GM21786 (cell line): ENCODE measurements around the gene TEC.
"Not testable (repeated sequence)": the region's sequence is repeated elsewhere in the genome, so short reads cannot be mapped to it uniquely, and the experiment has no call there.

Source experiments
- ATAC-seq: cut with Tn5 transposase; IDR thresholded peaks from one replicate; pipeline ENCODE4 v1.9.1; 2021; ENCODE audit not compliant: unreplicated experiment

The TEC gene

GRCh38 chr4:48197643-48198237 lies 71.9 kb downstream of the TEC start:
- ATAC-seq = peak; percentile 39

- ATAC-seq = peak; percentile 69
Observed at GRCh38 chr4:48196758-48197504, 72.7 kb downstream of the TEC start.

GRCh38 chr4:48195853-48196252 lies 73.8 kb downstream of the TEC start:
- no peak for ATAC-seq

- no peak for ATAC-seq
Observed at GRCh38 chr4:48195374-48195773, 74.3 kb downstream of the TEC start.

GRCh38 chr4:48194971-48195370 lies 74.7 kb downstream of the TEC start:
- no peak for ATAC-seq

- ATAC-seq = no peak
Observed at GRCh38 chr4:48193921-48194468, 75.6 kb downstream of the TEC start.

- ATAC-seq = no peak
Observed at GRCh38 chr4:48193096-48193836, 76.4 kb downstream of the TEC start.

- no peak for ATAC-seq
Observed at GRCh38 chr4:48191758-48192157, 77.9 kb downstream of the TEC start.

GRCh38 chr4:48190839-48191238 lies 78.8 kb downstream of the TEC start:
- peak; percentile 50 for ATAC-seq

- ATAC-seq = no peak
Observed at GRCh38 chr4:48189731-48190130, 79.9 kb downstream of the TEC start.

- no peak for ATAC-seq
Observed at GRCh38 chr4:48188390-48188789, 81.2 kb downstream of the TEC start.

- ATAC-seq = no peak
Observed at GRCh38 chr4:48187813-48188212, 81.8 kb downstream of the TEC start.

GRCh38 chr4:48187066-48187465 lies 82.6 kb downstream of the TEC start:
- ATAC-seq = not testable (repeated sequence)

GRCh38 chr4:48186394-48186793 lies 83.2 kb downstream of the TEC start:
- ATAC-seq = not testable (repeated sequence)

- ATAC-seq = no peak
Observed at GRCh38 chr4:48184882-48185281, 84.8 kb downstream of the TEC start.

- ATAC-seq = no peak
Observed at GRCh38 chr4:48180234-48180633, 89.4 kb downstream of the TEC start.

- no peak for ATAC-seq
Observed at GRCh38 chr4:48178931-48179330, 90.7 kb downstream of the TEC start.

GRCh38 chr4:48175806-48176205 lies 93.8 kb downstream of the TEC start:
- ATAC-seq = no peak

- no peak for ATAC-seq
Observed at GRCh38 chr4:48175328-48175727, 94.3 kb downstream of the TEC start.

- ATAC-seq = peak; percentile 54
Observed at GRCh38 chr4:48173056-48173991, 96.3 kb downstream of the TEC start.

- ATAC-seq = no peak
Observed at GRCh38 chr4:48172651-48173050, 97.0 kb downstream of the TEC start.
